H9 (cell line): ENCODE data around the gene HIPK1. TPM values are rescaled to one million over a fixed set of nuclear protein-coding genes. Genes with fewer than 3 reads are reported as not detected.

Source experiments
- DNase-seq: peaks from one replicate; pipeline ENCODE4 v3.0.0-alpha.2; 2017
- H2AFZ ChIP-seq: one replicate; pipeline ENCODE4 v1.6.1; 2013; ENCODE audit warnings: mild to moderate bottlenecking, low read length, control low read depth, moderate library complexity
- H2AK5ac ChIP-seq: 2 replicates; pipeline ENCODE4 v1.6.1; 2013; ENCODE audit warnings: low read length, control low read depth, mixed read lengths; ENCODE audit not compliant: insufficient read length
- H2BK120ac ChIP-seq: one replicate; pipeline ENCODE4 v1.6.1; 2013; ENCODE audit warnings: low read depth, mild to moderate bottlenecking, low read length, control low read depth, inconsistent platforms; ENCODE audit not compliant: poor library complexity, severe bottlenecking
- H2BK12ac ChIP-seq: 2 replicates; pipeline ENCODE4 v1.6.1; 2013; ENCODE audit warnings: low read length, control low read depth, mixed read lengths, low read depth; ENCODE audit not compliant: insufficient read length
- H2BK15ac ChIP-seq: 2 replicates; pipeline ENCODE4 v1.6.1; 2013; ENCODE audit warnings: low read depth, low read length, control low read depth
- H2BK20ac ChIP-seq: one replicate; pipeline ENCODE4 v1.6.1; 2013; ENCODE audit warnings: low read depth, mild to moderate bottlenecking, low read length, control low read depth, inconsistent platforms; ENCODE audit not compliant: poor library complexity, severe bottlenecking
- H2BK5ac ChIP-seq: 2 replicates; pipeline ENCODE4 v1.6.1; 2013; ENCODE audit warnings: low read length, control low read depth, mixed read lengths; ENCODE audit not compliant: insufficient read length
- H3K14ac ChIP-seq: 2 replicates; pipeline ENCODE4 v1.6.1; 2013; ENCODE audit warnings: low read length, control low read depth; ENCODE audit not compliant: insufficient read depth
- H3K18ac ChIP-seq: 2 replicates; pipeline ENCODE4 v1.6.1; 2013; ENCODE audit warnings: low read depth, mild to moderate bottlenecking, mixed read lengths, low read length, control low read depth; ENCODE audit not compliant: insufficient read length
- H3K23ac ChIP-seq: 2 replicates; pipeline ENCODE4 v1.6.1; 2013; ENCODE audit warnings: low read length, control low read depth, mixed read lengths, low read depth; ENCODE audit not compliant: insufficient read length
- H3K23me2 ChIP-seq: 2 replicates; pipeline ENCODE4 v1.6.1; 2013; ENCODE audit warnings: low read depth, mild to moderate bottlenecking, mixed read lengths, low read length, control low read depth; ENCODE audit not compliant: insufficient read length, poor library complexity, severe bottlenecking
- H3K27ac ChIP-seq: 2 replicates; pipeline ENCODE4 v1.5.1; 2013; ENCODE audit warnings: low read length, control low read depth, mixed read lengths, low read depth; ENCODE audit not compliant: insufficient read length
- H3K27me3 ChIP-seq: 2 replicates; pipeline ENCODE4 v1.6.1; 2013; ENCODE audit warnings: low read length, control low read depth, inconsistent platforms; ENCODE audit not compliant: insufficient read depth
- H3K4ac ChIP-seq: 2 replicates; pipeline ENCODE4 v1.6.1; 2013; ENCODE audit warnings: low read depth, mild to moderate bottlenecking, control low read depth, inconsistent platforms, low read length, moderate library complexity
- H3K4me1 ChIP-seq: 2 replicates; pipeline ENCODE4 v1.6.1; 2013; ENCODE audit warnings: low read length, control low read depth, inconsistent platforms; ENCODE audit not compliant: insufficient read depth
- H3K4me2 ChIP-seq: 2 replicates; pipeline ENCODE4 v1.6.1; 2013; ENCODE audit warnings: low read length, control low read depth, mixed read lengths; ENCODE audit not compliant: insufficient read length, insufficient read depth
- H3K56ac ChIP-seq: 2 replicates; pipeline ENCODE4 v1.6.1; 2013; ENCODE audit warnings: low read depth, mild to moderate bottlenecking, mixed read lengths, low read length, control low read depth; ENCODE audit not compliant: insufficient read length
- H3K79me1 ChIP-seq: 2 replicates; pipeline ENCODE4 v1.6.1; 2013; ENCODE audit warnings: low read depth, mild to moderate bottlenecking, moderate library complexity, low read length, control low read depth, inconsistent platforms; ENCODE audit not compliant: insufficient read depth, poor library complexity, severe bottlenecking
- H3K79me2 ChIP-seq: 2 replicates; pipeline ENCODE4 v1.6.1; 2013; ENCODE audit warnings: low read length, control low read depth, inconsistent platforms; ENCODE audit not compliant: insufficient read depth
- H3K9ac ChIP-seq: 2 replicates; pipeline ENCODE4 v1.6.1; 2013; ENCODE audit warnings: low read length, control low read depth, mixed read lengths; ENCODE audit not compliant: insufficient read length; ENCODE audit errors: extremely low read depth
- H3K9me3 ChIP-seq: one replicate; pipeline ENCODE4 v1.6.1; 2013; ENCODE audit warnings: low read depth, low read length, inconsistent platforms; ENCODE audit not compliant: control insufficient read depth
- H3T11ph ChIP-seq: one replicate; pipeline ENCODE4 v1.6.1; 2013; ENCODE audit warnings: mild to moderate bottlenecking, low read length, control low read depth, inconsistent platforms
- H4K20me1 ChIP-seq: one replicate; pipeline ENCODE4 v1.6.1; 2013; ENCODE audit not compliant: control insufficient read depth, insufficient read length, insufficient read depth
- H4K5ac ChIP-seq: 2 replicates; pipeline ENCODE4 v1.6.1; 2013; ENCODE audit warnings: low read depth, mild to moderate bottlenecking, mixed read lengths, low read length, control low read depth; ENCODE audit not compliant: insufficient read length
- H4K8ac ChIP-seq: replicated peaks from 2 replicates; pipeline ENCODE4 v1.6.1; 2013; ENCODE audit warnings: low read length, control low read depth, mixed read lengths, low read depth; ENCODE audit not compliant: insufficient read length
- H4K91ac ChIP-seq: 2 replicates; pipeline ENCODE4 v1.6.1; 2013; ENCODE audit warnings: low read depth, mild to moderate bottlenecking, moderate library complexity, mixed read lengths, low read length, control low read depth; ENCODE audit not compliant: insufficient read length
- H3K27ac Mint-ChIP-seq, 3 experiments: 2 replicates in 2 of 3; 3 replicates in 1 of 3; pipeline ENCODE4 v1.8.0; 2020 to 2021; ENCODE audit warnings: mixed read lengths in 3 of 3, mild to moderate bottlenecking in 1 of 3, moderate library complexity in 1 of 3
- H3K27me3 Mint-ChIP-seq: 2 replicates; pipeline ENCODE4 v1.8.0; 2021; ENCODE audit warnings: low read depth, mild to moderate bottlenecking, moderate library complexity, mixed read lengths
- H3K36me3 Mint-ChIP-seq, 3 experiments: 2 replicates in 2 of 3; 3 replicates in 1 of 3; pipeline ENCODE4 v1.8.0; 2020 to 2021; ENCODE audit warnings: low read depth in 3 of 3, mixed read lengths in 3 of 3; ENCODE audit not compliant: insufficient read depth in 1 of 3
- H3K4me1 Mint-ChIP-seq, 2 experiments: 2 replicates each; pipeline ENCODE4 v1.8.0; 2020; ENCODE audit warnings: mixed read lengths in 2 of 2
- H3K4me3 Mint-ChIP-seq, 2 experiments: 2 replicates in 1 of 2; 3 replicates in 1 of 2; pipeline ENCODE4 v1.8.0; 2020 to 2021; ENCODE audit warnings: mild to moderate bottlenecking in 2 of 2, mixed read lengths in 2 of 2, moderate library complexity in 1 of 2
- H3K9me3 Mint-ChIP-seq, 2 experiments: 2 replicates in 1 of 2; 3 replicates in 1 of 2; pipeline ENCODE4 v1.8.0; 2020; ENCODE audit warnings: mild to moderate bottlenecking in 2 of 2, mixed read lengths in 2 of 2, moderate library complexity in 1 of 2
- CTCF ChIP-seq: fragments of 200-600 bp; sonication (generic); conservative IDR thresholded peaks from 3 replicates; pipeline ENCODE4 v1.8.0; 2021; ENCODE audit warnings: antibody characterized with exemption, mild to moderate bottlenecking
- total RNA-seq: library from RNA; stranded (reverse); gene quantifications from 2 replicates; pipeline ENCODE4 v1.2.1, GENCODE V29; 2021

HIPK1 gene
- total RNA-seq, 1 experiment from 2014 or later, result 65.7 TPM

DNA sequence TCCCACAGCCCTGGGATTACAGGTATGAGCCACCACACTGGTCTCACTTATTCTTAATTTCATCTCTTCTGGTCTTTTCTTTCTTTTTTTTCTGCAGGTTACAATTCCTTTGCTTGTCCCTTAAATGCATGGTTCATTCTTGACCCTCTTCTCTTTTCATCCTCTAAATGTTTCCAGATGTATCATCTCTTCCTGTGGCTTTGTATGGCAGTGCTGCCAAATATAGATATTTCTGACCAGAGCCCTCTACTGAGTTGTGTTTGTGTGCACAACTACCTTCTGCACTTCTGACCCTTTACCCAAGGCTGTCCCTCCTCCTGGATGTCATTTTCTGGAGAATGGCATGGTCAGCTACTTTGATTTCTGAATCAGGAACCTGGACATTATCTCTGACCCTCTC lies 82.7 kb downstream of the HIPK1 start:
- no peaks in the 10 kb centered on the region; the same call in 1 of the 2 replicates for H3K27me3 Mint-ChIP-seq
- Histone ChIP-seq H3K79me1 (no peaks in the 10 kb centered on the region), H2BK120ac (no peak overlapping the region), H3T11ph (no peak overlapping the region), H4K20me1 (no peaks in the 10 kb centered on the region), H3K4me2 (no peak overlapping the region), H3K23ac (no peak overlapping the region), H3K4ac (no peak overlapping the region), H3K4me1 (peaks cover 15% of the 10 kb centered on the region), H3K79me2 (no peaks in the 10 kb centered on the region), H2AK5ac (no peak overlapping the region), H4K91ac (no peak overlapping the region), H2BK15ac (no peak overlapping the region), H3K56ac (no peak overlapping the region), H4K8ac (no peak overlapping the region), H3K23me2 (no peaks in the 10 kb centered on the region), H2BK12ac (no peak overlapping the region), H3K9me3 (no peaks in the 10 kb centered on the region), H2BK20ac (no peak overlapping the region), H3K27ac (no peak overlapping the region), H2AFZ (no peak overlapping the region), H3K27me3 (no peaks in the 10 kb centered on the region), H2BK5ac (no peak overlapping the region), H4K5ac (no peak overlapping the region), H3K9ac (no peak overlapping the region), H3K18ac (no peak overlapping the region), H3K14ac (no peak overlapping the region)
- no peak overlapping the region for H3K27ac Mint-ChIP-seq
- H3K36me3 Mint-ChIP-seq, result peaks cover 2 to 9% (median 8%) of the 10 kb centered on the region in 3 experiments
- H3K4me3 Mint-ChIP-seq, result no peak overlapping the region
- H3K4me1 Mint-ChIP-seq, result peaks cover 24 to 31% of the 10 kb centered on the region in 2 experiments
- H3K9me3 Mint-ChIP-seq, result peaks cover 0 to under 1% of the 10 kb centered on the region in 2 experiments; a peak in 1 of 5 replicates
- TF ChIP-seq CTCF, result no peak
- no peak for DNase-seq
